Measurements from ENCODE around the gene NANOS1. TPM values are rescaled to one million over a fixed set of nuclear protein-coding genes. Genes with fewer than 3 reads are reported as not detected.
A peak's percentile ranks its signal among the peaks of the same experiment; 100 is the strongest.

Gene NANOS1
- total RNA-seq (2014; rRNA removed; shearing (Covaris generic)): 1.3 TPM in 2 replicates

GRCh38 chr10:119029613-119030420 lies at the start of gene NANOS1:
Gene NANOS1, plus strand, starts transcription at chr10:119029714. Its CDS starts 88 bp downstream, at chr10:119029802.
- no peak for DNase-seq (ENCODE audit: low spot score)

DNA sequence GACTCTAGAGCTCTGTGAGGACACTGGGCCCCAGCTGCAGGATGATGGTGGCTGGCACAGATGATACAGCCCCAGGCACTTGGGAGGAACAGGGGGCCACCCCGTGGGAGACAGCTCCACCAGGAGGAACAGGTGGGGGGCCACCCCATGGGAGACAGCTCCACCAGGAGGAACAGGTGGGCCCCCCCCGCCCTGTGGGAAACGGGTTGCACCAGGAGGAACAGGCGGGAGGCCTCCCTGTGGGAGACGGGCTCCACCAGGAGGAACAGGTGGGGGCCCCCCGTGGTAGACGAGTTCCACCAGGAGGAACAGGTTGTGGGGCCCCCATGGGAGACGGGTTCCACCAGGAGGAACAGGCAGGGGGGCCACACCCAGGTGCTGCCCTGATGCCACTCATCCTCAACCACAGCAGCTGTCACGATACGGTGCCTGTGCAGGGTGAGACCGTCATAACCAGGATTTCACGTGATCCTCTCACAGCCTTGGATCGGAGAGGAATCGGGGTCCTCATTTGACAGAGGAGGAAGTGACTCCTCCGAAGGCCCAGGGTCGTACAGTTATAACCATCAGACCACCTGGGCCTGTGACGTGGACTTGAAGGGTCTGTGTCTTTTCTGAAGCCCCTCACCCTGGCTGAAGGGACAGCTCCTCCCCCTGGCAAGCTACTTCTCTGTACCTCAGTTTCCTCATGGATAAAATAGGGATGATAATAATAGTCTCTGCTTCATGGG lies 49.2 kb upstream of the NANOS1 start:
- DNase-seq (ENCODE audit: low spot score): no peak

DNA sequence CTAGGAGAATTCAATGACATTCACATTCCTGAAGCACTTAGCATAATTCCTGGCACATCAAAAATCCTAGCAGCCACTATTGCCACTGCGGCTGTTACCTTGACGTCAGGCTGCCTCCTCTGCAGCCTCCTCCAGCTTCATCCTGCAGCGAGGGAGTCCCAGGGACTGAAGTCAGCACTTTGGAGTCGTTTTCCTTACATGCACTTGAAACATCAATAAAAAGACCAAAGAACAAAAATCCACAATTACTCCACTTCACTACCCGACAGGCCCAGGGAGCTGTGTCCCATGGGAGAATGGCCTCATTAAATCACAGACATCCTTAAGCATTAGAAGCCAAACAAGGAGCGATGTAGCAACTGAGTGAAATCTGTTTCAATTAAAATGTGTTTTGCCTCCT lies 48.6 kb upstream of the NANOS1 start:
- DNase-seq (ENCODE audit: low spot score): no peak

DNA sequence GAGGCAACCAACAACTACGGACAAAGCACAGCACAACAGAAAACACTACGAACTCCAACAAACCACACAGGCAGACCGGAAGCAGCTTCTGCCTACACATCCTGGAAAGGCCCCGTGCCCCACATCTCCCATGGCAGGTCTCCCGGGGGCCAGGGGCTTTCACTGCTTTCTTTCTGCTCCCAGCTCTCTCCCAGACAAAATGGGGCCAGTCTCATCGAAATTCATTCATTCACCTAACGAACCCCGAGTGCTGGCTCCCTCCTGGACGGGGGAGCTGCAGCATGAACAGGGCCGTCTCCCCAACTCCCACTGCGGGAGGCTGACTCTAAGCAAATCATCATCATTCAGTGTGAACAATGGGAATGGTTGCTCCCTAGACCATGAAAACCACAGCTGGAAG lies 47.6 kb upstream of the NANOS1 start:
- no peak for DNase-seq (ENCODE audit: low spot score)

DNA sequence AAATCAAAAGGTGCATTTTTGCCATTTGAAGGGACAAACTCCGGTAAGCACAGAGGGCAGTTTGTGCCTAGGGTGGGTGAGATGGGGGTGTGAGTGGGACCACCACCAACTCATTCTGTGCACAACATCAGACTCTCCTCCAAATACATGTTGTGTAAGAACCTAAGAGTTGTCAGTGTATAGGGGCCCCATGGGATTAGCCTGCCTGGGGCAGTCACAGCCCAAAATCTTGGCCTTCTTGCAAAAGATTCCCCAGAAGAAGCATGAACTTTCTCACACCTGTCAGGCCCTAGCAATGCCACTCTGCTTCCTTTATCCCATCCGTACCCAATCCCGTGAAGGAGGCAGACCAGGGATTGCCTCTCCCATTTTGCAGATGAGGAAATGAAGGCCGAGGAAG lies 47.1 kb upstream of the NANOS1 start:
- no peak for DNase-seq (ENCODE audit: low spot score)

GRCh38 chr10:118983263-118983662 lies 46.3 kb upstream of the NANOS1 start:
- peak; percentile 43 for DNase-seq (ENCODE audit: low spot score)

GRCh38 chr10:118985576-118985975 lies 43.9 kb upstream of the NANOS1 start:
- DNase-seq (ENCODE audit: low spot score): no peak

DNA sequence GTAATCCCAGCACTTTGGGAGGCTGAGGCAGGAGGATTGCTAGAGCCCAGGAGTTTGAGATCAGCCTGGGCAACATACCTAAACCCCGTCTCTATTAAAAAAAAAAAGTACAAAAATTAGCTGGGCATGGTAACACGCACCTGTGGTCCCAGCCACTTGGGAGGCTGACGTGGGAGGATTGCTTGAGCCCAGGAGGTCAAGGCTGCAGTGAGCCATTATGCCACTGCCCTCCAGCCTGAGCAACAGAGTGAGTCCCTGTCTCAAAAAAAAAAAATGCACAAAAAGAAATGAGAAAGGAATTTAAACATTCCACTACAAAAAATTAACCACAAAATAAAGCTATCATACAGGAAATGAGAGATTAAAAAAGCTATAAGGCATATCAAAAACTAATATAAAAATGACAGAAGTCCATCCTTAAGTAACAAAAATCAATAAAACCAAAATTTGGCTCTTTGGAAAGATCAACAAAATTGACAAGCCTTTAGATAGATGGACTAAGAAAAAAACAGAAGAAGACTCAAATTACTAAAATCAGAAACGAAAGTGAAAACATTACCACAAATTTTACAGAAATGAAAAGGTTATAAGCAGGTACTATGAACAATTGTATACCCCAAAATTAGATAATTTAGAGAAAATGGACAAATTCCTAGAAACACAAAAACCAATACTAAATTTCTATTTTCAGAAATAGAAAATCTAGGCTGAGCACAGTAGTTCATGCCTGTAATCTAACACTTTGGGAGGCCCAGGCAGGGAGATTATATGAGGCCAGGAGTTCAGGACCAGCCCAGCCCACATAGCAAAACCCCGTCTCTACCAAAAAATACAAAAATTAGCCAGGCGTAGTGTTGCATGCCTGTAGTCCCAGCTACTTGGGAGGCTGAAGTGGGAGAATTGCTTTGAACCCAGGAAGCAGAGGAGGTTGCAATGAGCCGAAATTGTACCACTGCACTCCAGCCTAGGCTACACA lies 42.4 kb upstream of the NANOS1 start:
- no peak for DNase-seq (ENCODE audit: low spot score)

- DNase-seq (ENCODE audit: low spot score): no peak
Observed at GRCh38 chr10:118990326-118990725, 39.2 kb upstream of the NANOS1 start.

DNA sequence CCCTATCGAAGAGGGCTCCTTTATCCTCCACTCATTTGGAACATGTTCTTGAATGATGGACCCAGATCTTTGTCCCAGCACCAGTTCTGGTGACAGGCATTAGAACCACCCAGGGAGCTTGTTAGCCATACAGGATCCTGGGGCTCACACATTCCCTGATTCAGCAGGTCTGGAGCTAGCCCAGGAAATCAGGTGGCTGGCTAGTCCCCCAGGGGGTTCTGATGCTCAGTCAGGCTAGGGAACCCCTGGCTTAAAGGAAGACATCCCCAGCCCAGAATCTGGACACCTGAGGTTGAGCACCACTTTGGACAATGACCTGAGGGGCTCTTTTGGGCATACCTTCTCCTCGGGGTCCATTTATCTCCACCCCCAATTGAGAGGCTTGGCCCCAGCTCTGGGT lies 37.0 kb upstream of the NANOS1 start:
- DNase-seq (ENCODE audit: low spot score): no peak

DNA sequence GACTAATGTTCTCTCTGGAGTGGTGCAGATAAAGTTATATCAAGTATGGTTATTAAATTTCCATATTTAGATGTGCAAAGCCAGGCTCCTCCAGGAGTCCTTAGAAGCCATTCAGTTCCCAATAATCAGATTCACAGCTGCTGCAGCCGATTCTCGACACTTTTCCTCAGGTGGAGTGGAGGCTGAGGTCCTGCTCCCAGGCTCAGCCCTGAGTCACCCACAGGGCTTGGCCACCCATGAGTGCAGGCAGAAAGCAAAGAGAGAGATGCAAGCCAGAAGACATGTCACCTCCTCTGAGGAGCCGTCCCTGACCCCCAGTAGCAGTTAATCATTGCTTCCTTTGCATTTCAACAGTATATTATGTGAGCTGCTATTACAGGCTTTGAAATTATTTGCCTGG lies 36.3 kb upstream of the NANOS1 start:
- DNase-seq (ENCODE audit: low spot score): no peak

DNA sequence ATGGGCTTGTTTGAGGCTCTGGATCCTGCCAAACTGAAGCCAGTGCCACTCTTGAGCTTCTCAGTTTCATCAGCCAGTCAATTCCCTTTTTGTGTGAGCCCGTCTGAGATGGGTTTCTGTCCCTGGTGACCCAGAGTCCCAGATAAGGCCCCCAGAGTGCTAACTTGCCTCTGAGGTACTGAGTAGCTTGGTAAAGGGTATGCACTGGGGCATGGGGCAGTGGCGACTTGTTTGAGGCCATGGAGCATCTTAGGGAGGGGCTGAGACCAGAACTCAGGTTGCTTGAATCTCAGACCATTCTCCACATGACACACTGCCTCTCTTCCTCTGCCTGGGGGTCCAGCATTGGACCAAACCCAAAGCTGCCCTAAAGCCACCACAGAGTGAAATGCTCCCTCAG lies 35.2 kb upstream of the NANOS1 start:
- DNase-seq (ENCODE audit: low spot score): no peak

GRCh38 chr10:118995739-118996138 lies 33.8 kb upstream of the NANOS1 start:
- DNase-seq (ENCODE audit: low spot score): no peak

DNA sequence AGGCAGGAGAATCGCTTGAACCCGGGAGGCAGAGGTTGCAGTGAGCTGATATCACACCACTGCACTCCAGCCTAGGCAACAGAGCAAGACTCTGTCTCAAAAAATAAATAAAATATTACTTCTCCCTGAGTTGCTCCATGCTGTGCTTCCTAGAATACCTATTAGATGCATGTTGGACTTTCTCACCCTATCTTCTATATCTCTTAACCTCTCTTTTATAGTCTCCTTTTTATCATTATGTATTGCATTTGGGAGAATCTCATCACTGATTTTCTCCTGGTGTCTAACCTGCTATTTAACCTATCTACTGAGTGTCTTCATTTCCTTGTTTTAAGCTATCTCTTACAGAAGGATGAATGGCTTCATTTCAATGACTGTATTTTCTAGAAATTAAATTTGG lies 32.1 kb upstream of the NANOS1 start:
- DNase-seq (ENCODE audit: low spot score): no peak

- no peak for DNase-seq (ENCODE audit: low spot score)
Observed at GRCh38 chr10:118998183-118998582, 31.3 kb upstream of the NANOS1 start.

- DNase-seq (ENCODE audit: low spot score): no peak
Observed at GRCh38 chr10:119001717-119002500, 27.6 kb upstream of the NANOS1 start.

DNA sequence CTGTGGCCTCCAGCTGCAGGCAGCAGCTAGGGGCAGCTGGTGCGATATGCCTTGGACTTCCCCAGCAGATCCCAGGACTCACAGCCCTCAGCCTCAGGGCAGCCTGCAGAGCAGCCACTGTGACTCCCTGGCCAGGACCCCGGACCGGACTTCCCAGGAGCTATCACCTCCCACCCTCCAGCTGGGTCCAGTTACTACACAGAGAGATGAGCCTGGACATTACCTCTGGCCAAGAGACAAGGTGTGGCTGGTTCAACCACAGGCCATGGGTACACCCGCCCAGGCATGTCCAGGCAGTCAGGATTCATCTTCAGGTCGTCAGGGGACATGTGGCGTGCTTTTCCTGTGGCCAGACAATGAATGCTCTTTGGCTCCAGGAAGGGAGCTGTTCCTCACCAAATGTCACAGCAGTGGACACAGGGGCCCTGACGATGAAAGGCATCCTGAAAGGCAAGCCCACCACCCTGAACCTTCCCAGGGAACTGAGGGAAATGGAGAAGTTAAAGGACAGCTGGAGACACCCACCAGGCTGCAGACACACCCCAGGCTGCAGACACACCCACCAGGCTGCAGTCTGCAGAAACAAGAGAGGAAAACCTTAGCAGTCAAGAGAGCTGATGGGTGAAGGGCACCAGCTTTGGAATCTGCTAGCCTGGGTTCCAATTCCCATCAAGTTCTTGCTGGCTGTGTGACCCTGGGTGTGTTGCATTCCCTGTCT lies 25.8 kb upstream of the NANOS1 start:
- no peak for DNase-seq (ENCODE audit: low spot score)

- peak; percentile 66 for DNase-seq (ENCODE audit: low spot score)
Observed at GRCh38 chr10:119005362-119006043, 24.0 kb upstream of the NANOS1 start.

GRCh38 chr10:119006451-119007210 lies 22.9 kb upstream of the NANOS1 start:
- peak; percentile 97 for DNase-seq (ENCODE audit: low spot score)

Data from A172 (cell line).